Cardiac ventricle fibroblast (primary cell): ENCODE data around the gene STARD4. TPM values are rescaled to one million over a fixed set of nuclear protein-coding genes. Genes with fewer than 3 reads are reported as not detected.

Experiments used
- total RNA-seq: library from RNA; depleted of rRNA; stranded (reverse); fragments of >200 nt; gene quantifications from 2 replicates; pipeline ENCODE4 v1.2.3, GENCODE V29; 2015

Gene STARD4
- 9.2 and 9.6 TPM in 2 replicates for total RNA-seq

DNA sequence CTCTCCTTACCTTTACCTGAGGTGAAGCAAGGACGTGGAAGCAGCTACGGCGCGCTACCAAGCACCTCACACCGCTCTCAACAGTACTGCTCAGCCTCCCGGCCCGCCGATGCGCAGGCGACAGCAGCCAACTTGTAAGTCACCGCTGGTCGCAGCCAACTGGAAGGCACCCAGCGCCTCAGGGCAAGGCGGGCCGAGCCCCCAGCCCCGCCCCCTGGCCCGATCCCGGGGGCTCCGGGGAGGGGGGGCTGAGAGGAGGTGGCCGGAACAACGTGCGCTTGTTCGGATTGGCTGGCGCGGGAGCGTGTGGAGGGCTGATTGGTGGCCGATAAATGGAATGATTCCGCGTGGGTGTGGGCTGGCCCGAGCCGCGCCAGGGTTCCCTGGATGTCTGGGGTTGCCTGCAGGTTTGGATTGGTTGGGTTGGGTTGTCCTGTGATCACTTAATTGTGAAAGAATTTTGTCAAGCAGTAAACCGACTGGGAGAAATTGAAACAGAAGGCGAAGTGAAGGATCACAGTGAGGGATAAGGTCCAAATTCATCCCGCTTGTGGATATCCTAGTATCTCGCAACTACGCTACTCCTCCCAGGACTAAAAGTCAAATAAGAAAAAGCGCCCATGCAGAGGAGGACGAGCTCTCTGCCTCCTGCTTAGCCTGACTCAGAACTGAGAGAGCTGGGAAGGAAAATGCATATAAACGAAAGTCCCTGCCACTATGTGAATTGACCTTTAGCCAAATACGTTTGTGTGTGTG is at the start of gene STARD4:
Gene STARD4 (minus strand): TSS at position 161 of the 756 bp plus-strand sequence. CDS start 5,102 bp downstream, outside the sequence.

Other genes starting within 250 kb of the STARD4 start
- 15.5 and 15.7 TPM in 2 replicates for gene NREP, start 244.7 kb upstream of the STARD4 start, total RNA-seq